GM10266 (cell line): ENCODE data around the gene AGAP3.

Experiments
- DNase-seq: peaks from one replicate; pipeline ENCODE4 v3.0.0; 2012; ENCODE audit errors: extremely low spot score
- CTCF ChIP-seq: IDR thresholded peaks from 2 replicates; pipeline ENCODE4 v1.5.1; 2012; ENCODE audit warnings: mild to moderate bottlenecking, low read depth; ENCODE audit not compliant: control insufficient read depth, insufficient read depth; ENCODE audit errors: missing control alignments

Gene AGAP3

GRCh38 chr7:151100921-151101320 lies 14.6 kb downstream of the AGAP3 start:
- DNase-seq: no peak
- no peak for TF ChIP-seq CTCF

GRCh38 chr7:151101621-151102396 lies 15.5 kb downstream of the AGAP3 start:
- no peak for DNase-seq
- no peak for TF ChIP-seq CTCF

GRCh38 chr7:151102991-151103390 lies 16.7 kb downstream of the AGAP3 start:
- no peak for DNase-seq
- TF ChIP-seq CTCF: no peak

- no peak for DNase-seq
- no peak for TF ChIP-seq CTCF
Observed at GRCh38 chr7:151103973-151104372, 17.7 kb downstream of the AGAP3 start.

GRCh38 chr7:151104411-151105235 lies 18.3 kb downstream of the AGAP3 start:
- no peak for TF ChIP-seq CTCF
- no peak for DNase-seq

- no peak for TF ChIP-seq CTCF
- no peak for DNase-seq
Observed at GRCh38 chr7:151107882-151108281, 21.6 kb downstream of the AGAP3 start.
